Measurements from ENCODE around the gene SLC26A11. TPM values are rescaled to one million over a fixed set of nuclear protein-coding genes. Genes with fewer than 3 reads are reported as not detected.

SLC26A11 gene
- total RNA-seq, 4 donors from 2014 or later = 25.1 to 65.3 (median 31.7) TPM

DNA sequence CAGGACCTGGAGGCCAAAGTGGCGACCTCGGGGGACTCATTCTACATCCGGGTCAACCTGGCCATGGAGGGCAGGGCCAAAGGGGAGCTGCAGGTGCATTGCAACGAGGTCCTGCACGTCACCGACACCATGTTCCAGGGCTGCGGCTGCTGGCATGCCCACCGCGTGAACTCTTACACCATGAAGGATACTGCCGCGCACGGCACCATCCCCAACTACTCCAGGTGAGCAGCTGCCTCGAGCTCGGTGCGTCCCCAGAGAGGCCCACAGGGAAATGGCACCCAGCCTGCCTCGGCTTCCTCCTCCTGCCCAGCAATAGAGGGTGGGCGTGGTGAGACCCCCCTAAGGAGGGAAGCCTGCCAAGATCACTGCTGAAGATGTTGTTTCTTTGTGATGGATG is 18.0 kb upstream of the SLC26A11 start:
- Histone ChIP-seq H3K9me3 (no peaks in the 10 kb centered on the region), H3K4me1 (no peaks in the 10 kb centered on the region), H3K4me3 (replicated peaks in 1 of 3) (no peak overlapping the region), H3K27me3 (no peaks in the 10 kb centered on the region), H3K36me3 (no peaks in the 10 kb centered on the region), H3K27ac (no peak overlapping the region)
- no peak for DNase-seq
- no peak for TF ChIP-seq POLR2A (IDR thresholded peaks at IDR 0.05)
- TF ChIP-seq, protein P1, sequence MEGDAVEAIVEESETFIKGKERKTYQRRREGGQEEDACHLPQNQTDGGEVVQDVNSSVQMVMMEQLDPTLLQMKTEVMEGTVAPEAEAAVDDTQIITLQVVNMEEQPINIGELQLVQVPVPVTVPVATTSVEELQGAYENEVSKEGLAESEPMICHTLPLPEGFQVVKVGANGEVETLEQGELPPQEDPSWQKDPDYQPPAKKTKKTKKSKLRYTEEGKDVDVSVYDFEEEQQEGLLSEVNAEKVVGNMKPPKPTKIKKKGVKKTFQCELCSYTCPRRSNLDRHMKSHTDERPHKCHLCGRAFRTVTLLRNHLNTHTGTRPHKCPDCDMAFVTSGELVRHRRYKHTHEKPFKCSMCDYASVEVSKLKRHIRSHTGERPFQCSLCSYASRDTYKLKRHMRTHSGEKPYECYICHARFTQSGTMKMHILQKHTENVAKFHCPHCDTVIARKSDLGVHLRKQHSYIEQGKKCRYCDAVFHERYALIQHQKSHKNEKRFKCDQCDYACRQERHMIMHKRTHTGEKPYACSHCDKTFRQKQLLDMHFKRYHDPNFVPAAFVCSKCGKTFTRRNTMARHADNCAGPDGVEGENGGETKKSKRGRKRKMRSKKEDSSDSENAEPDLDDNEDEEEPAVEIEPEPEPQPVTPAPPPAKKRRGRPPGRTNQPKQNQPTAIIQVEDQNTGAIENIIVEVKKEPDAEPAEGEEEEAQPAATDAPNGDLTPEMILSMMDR (IDR thresholded peaks at IDR 0.05) = no peak
- intact Hi-C loops (cut with DNase I) = no loop called here
- 85 to 93% methylated on average over 8 to 17 of the region's 17 CpGs for WGBS, 2 donors

DNA sequence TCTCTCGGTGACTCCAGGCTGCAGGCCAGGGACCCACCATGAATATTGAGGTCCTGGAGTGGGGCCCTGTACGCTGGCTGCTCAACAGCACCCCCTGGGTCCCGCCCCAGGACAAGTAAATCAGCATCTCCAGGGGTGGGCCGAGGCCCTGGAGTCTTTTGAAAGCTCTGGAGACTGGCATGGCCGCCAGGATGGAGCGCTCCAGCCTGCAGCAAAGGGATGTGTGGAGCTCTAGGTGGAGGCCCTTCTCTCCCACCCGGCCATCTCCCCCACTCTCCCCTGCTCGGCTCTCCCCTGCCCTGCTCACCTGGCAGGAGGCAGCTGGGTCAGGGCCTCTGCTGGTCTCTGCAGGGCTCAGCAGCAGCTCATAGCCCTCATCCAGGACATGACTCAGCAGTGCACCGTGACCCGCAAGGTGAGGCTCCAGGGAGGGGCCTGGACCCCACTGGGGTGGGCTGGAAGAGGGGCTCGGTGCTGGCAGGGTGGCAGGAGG is 16.7 kb upstream of the SLC26A11 start:
- no peaks in the 10 kb centered on the region for H3K27me3 ChIP-seq
- TF ChIP-seq, protein P1 (IDR thresholded peaks at IDR 0.05) = no peak
- TF ChIP-seq POLR2A (IDR thresholded peaks at IDR 0.05) = no peak
- no peak overlapping the region for H3K4me3 ChIP-seq (replicated peaks in 1 of 3)
- H3K27ac ChIP-seq = no peak overlapping the region
- H3K36me3 ChIP-seq = no peaks in the 10 kb centered on the region
- no peaks in the 10 kb centered on the region for H3K9me3 ChIP-seq
- WGBS, 2 donors = 81 to 100% methylated on average over 4 to 10 of the region's 11 CpGs
- no peak for DNase-seq
- intact Hi-C loops (cut with DNase I) = no loop called here
- H3K4me1 ChIP-seq = no peaks in the 10 kb centered on the region

- Histone ChIP-seq H3K9me3 (no peaks in the 10 kb centered on the region), H3K4me1 (no peaks in the 10 kb centered on the region), H3K27me3 (no peaks in the 10 kb centered on the region), H3K27ac (no peak overlapping the region), H3K36me3 (peaks cover 0 to 4% of the 10 kb centered on the region in 2 donors), H3K4me3 (replicated peaks in 1 of 3) (no peak overlapping the region)
- 59 to 67% methylated on average over 16 to 19 of the region's 19 CpGs for WGBS, 2 donors
- TF ChIP-seq, protein P1 (IDR thresholded peaks at IDR 0.05) = no peak
- TF ChIP-seq POLR2A (IDR thresholded peaks at IDR 0.05) = no peak
- no peak for DNase-seq
- intact Hi-C loops (cut with DNase I) = no loop called here
Measured at GRCh38 chr17:80204626-80205468, 15.4 kb upstream of the SLC26A11 start.

GRCh38 chr17:80205811-80206210 is 14.4 kb upstream of the SLC26A11 start:
- H3K9me3 ChIP-seq = no peaks in the 10 kb centered on the region
- TF ChIP-seq POLR2A (IDR thresholded peaks at IDR 0.05) = no peak
- no peak for DNase-seq
- no peak overlapping the region for H3K4me3 ChIP-seq (replicated peaks in 1 of 3)
- intact Hi-C loops (cut with DNase I) = no loop called here
- no peaks in the 10 kb centered on the region for H3K4me1 ChIP-seq
- WGBS, 2 donors = 91 to 94% methylated on average over 13 of the region's 13 CpGs
- H3K27me3 ChIP-seq = no peaks in the 10 kb centered on the region
- peaks cover 4 to 14% of the 10 kb centered on the region in 2 donors for H3K36me3 ChIP-seq
- no peak overlapping the region for H3K27ac ChIP-seq

- Histone ChIP-seq H3K9me3 (no peaks in the 10 kb centered on the region), H3K4me1 (no peaks in the 10 kb centered on the region), H3K27me3 (no peaks in the 10 kb centered on the region), H3K36me3 (peaks cover 21 to 27% of the 10 kb centered on the region in 2 donors), H3K4me3 (replicated peaks in 1 of 3) (no peak overlapping the region), H3K27ac (no peak overlapping the region)
- no peak for TF ChIP-seq POLR2A (IDR thresholded peaks at IDR 0.05)
- TF ChIP-seq, protein P1 (IDR thresholded peaks at IDR 0.05) = no peak
- DNase-seq = no peak
- intact Hi-C loops (cut with DNase I) = no loop called here
- 96 to 100% methylated on average over 8 to 15 of the region's 16 CpGs for WGBS, 2 donors
Measured at GRCh38 chr17:80208050-80208449, 12.2 kb upstream of the SLC26A11 start.

Measured in thyroid gland (tissue), 4 donors.